GM23338 (cell line): ENCODE data around the gene TPRX1.

Experiments used
- CREB1 ChIP-seq: fragments of 250-450 bp; sonication (Bioruptor Pico); IDR thresholded peaks from 2 replicates; pipeline ENCODE4 v1.5.0; 2020; ENCODE audit warnings: low read depth, mild to moderate bottlenecking, moderate library complexity
- EZH2 ChIP-seq: fragments of 200-600 bp; sonication (generic); IDR thresholded peaks from one replicate; pipeline ENCODE4 v1.8.0; 2017; ENCODE audit warnings: antibody characterized with exemption, mild to moderate bottlenecking, low read depth; ENCODE audit not compliant: unreplicated experiment
- EZH2phosphoT487 ChIP-seq: fragments of 200-600 bp; sonication (generic); IDR thresholded peaks from one replicate; pipeline ENCODE4 v1.8.1; 2018; ENCODE audit warnings: antibody characterized with exemption; ENCODE audit not compliant: unreplicated experiment
- JUNB ChIP-seq: IDR thresholded peaks from one replicate; pipeline ENCODE4 v1.6.1; 2016; ENCODE audit warnings: antibody characterized with exemption; ENCODE audit not compliant: unreplicated experiment
- POLR2AphosphoS5 ChIP-seq: IDR thresholded peaks from 2 replicates; pipeline ENCODE4 v1.6.1; 2016; ENCODE audit warnings: antibody characterized with exemption, low read depth
- STAT1 ChIP-seq: IDR thresholded peaks from one replicate; pipeline ENCODE4 v1.6.1; 2016; ENCODE audit warnings: antibody characterized with exemption; ENCODE audit not compliant: unreplicated experiment
- TF ChIP-seq, protein P1 (sequence below), 2 experiments: fragments of 200-600 bp in 1 of 2; sonication (generic) in 1 of 2; conservative IDR thresholded peaks; 2 replicates each; pipeline versions ENCODE4 v1.5.1 to v1.6.1; 2016 to 2017; ENCODE audit warnings: antibody characterized with exemption in 2 of 2, low read depth in 2 of 2, mild to moderate bottlenecking in 2 of 2, moderate library complexity in 1 of 2
- TF ChIP-seq, protein P2 (sequence below): IDR thresholded peaks from one replicate; pipeline ENCODE4 v1.6.1; 2018; ENCODE audit warnings: antibody characterized with exemption; ENCODE audit not compliant: unreplicated experiment
- TF ChIP-seq, protein P3 (sequence below): fragments of 250-450 bp; sonication (Bioruptor Pico); IDR thresholded peaks from 2 replicates; pipeline ENCODE4 v1.5.0; 2020; ENCODE audit warnings: mild to moderate bottlenecking, moderate library complexity
- TF ChIP-seq, protein P4 (sequence below): IDR thresholded peaks from 2 replicates; pipeline ENCODE4 v1.6.1; 2016; ENCODE audit warnings: antibody characterized with exemption

DNA sequence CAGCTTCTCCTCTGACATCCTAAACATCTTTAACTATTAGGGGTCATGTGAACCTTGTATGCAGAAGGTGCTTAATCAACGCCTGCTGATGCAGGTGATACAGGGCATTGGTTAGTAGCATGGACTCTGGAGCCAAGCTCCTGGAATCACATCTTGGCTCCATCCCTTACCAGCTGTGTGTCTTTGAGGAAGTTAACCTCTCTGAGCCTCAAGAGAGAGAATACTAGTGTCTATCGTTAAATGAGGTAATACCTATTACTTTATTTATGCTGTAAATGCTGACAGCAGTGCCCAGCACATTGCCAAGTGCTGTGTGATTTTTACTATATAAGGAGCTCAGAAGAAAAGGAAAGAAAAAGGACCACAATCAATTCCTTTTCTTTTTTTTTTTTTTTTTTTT is 37.0 kb downstream of the TPRX1 start:
- TF ChIP-seq, protein P1, sequence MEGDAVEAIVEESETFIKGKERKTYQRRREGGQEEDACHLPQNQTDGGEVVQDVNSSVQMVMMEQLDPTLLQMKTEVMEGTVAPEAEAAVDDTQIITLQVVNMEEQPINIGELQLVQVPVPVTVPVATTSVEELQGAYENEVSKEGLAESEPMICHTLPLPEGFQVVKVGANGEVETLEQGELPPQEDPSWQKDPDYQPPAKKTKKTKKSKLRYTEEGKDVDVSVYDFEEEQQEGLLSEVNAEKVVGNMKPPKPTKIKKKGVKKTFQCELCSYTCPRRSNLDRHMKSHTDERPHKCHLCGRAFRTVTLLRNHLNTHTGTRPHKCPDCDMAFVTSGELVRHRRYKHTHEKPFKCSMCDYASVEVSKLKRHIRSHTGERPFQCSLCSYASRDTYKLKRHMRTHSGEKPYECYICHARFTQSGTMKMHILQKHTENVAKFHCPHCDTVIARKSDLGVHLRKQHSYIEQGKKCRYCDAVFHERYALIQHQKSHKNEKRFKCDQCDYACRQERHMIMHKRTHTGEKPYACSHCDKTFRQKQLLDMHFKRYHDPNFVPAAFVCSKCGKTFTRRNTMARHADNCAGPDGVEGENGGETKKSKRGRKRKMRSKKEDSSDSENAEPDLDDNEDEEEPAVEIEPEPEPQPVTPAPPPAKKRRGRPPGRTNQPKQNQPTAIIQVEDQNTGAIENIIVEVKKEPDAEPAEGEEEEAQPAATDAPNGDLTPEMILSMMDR (conservative IDR thresholded peaks at IDR 0.05; ENCODE audit: low read depth in 2 of 2): no peak
- TF ChIP-seq POLR2AphosphoS5 (no peak), EZH2 (no peak), JUNB (no peak), CREB1 (CRISPR knock-in tag) (no peak), EZH2phosphoT487 (no peak), STAT1 (no peak)
- TF ChIP-seq, protein P2, sequence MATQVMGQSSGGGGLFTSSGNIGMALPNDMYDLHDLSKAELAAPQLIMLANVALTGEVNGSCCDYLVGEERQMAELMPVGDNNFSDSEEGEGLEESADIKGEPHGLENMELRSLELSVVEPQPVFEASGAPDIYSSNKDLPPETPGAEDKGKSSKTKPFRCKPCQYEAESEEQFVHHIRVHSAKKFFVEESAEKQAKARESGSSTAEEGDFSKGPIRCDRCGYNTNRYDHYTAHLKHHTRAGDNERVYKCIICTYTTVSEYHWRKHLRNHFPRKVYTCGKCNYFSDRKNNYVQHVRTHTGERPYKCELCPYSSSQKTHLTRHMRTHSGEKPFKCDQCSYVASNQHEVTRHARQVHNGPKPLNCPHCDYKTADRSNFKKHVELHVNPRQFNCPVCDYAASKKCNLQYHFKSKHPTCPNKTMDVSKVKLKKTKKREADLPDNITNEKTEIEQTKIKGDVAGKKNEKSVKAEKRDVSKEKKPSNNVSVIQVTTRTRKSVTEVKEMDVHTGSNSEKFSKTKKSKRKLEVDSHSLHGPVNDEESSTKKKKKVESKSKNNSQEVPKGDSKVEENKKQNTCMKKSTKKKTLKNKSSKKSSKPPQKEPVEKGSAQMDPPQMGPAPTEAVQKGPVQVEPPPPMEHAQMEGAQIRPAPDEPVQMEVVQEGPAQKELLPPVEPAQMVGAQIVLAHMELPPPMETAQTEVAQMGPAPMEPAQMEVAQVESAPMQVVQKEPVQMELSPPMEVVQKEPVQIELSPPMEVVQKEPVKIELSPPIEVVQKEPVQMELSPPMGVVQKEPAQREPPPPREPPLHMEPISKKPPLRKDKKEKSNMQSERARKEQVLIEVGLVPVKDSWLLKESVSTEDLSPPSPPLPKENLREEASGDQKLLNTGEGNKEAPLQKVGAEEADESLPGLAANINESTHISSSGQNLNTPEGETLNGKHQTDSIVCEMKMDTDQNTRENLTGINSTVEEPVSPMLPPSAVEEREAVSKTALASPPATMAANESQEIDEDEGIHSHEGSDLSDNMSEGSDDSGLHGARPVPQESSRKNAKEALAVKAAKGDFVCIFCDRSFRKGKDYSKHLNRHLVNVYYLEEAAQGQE: no peak
- TF ChIP-seq, protein P3, sequence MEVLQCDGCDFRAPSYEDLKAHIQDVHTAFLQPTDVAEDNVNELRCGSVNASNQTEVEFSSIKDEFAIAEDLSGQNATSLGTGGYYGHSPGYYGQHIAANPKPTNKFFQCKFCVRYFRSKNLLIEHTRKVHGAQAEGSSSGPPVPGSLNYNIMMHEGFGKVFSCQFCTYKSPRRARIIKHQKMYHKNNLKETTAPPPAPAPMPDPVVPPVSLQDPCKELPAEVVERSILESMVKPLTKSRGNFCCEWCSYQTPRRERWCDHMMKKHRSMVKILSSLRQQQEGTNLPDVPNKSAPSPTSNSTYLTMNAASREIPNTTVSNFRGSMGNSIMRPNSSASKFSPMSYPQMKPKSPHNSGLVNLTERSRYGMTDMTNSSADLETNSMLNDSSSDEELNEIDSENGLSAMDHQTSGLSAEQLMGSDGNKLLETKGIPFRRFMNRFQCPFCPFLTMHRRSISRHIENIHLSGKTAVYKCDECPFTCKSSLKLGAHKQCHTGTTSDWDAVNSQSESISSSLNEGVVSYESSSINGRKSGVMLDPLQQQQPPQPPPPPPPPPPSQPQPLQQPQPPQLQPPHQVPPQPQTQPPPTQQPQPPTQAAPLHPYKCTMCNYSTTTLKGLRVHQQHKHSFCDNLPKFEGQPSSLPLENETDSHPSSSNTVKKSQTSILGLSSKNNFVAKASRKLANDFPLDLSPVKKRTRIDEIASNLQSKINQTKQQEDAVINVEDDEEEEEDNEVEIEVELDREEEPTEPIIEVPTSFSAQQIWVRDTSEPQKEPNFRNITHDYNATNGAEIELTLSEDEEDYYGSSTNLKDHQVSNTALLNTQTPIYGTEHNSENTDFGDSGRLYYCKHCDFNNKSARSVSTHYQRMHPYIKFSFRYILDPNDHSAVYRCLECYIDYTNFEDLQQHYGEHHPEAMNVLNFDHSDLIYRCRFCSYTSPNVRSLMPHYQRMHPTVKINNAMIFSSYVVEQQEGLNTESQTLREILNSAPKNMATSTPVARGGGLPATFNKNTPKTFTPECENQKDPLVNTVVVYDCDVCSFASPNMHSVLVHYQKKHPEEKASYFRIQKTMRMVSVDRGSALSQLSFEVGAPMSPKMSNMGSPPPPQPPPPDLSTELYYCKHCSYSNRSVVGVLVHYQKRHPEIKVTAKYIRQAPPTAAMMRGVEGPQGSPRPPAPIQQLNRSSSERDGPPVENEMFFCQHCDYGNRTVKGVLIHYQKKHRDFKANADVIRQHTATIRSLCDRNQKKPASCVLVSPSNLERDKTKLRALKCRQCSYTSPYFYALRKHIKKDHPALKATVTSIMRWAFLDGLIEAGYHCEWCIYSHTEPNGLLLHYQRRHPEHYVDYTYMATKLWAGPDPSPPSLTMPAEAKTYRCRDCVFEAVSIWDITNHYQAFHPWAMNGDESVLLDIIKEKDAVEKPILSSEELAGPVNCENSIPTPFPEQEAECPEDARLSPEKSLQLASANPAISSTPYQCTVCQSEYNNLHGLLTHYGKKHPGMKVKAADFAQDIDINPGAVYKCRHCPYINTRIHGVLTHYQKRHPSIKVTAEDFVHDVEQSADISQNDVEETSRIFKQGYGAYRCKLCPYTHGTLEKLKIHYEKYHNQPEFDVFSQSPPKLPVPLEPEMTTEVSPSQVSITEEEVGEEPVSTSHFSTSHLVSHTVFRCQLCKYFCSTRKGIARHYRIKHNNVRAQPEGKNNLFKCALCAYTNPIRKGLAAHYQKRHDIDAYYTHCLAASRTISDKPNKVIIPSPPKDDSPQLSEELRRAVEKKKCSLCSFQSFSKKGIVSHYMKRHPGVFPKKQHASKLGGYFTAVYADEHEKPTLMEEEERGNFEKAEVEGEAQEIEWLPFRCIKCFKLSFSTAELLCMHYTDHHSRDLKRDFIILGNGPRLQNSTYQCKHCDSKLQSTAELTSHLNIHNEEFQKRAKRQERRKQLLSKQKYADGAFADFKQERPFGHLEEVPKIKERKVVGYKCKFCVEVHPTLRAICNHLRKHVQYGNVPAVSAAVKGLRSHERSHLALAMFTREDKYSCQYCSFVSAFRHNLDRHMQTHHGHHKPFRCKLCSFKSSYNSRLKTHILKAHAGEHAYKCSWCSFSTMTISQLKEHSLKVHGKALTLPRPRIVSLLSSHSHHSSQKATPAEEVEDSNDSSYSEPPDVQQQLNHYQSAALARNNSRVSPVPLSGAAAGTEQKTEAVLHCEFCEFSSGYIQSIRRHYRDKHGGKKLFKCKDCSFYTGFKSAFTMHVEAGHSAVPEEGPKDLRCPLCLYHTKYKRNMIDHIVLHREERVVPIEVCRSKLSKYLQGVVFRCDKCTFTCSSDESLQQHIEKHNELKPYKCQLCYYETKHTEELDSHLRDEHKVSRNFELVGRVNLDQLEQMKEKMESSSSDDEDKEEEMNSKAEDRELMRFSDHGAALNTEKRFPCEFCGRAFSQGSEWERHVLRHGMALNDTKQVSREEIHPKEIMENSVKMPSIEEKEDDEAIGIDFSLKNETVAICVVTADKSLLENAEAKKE (CRISPR knock-in tag): no peak
- TF ChIP-seq, protein P4, sequence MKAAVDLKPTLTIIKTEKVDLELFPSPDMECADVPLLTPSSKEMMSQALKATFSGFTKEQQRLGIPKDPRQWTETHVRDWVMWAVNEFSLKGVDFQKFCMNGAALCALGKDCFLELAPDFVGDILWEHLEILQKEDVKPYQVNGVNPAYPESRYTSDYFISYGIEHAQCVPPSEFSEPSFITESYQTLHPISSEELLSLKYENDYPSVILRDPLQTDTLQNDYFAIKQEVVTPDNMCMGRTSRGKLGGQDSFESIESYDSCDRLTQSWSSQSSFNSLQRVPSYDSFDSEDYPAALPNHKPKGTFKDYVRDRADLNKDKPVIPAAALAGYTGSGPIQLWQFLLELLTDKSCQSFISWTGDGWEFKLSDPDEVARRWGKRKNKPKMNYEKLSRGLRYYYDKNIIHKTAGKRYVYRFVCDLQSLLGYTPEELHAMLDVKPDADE: no peak
